Mesenchymal stem cell (in vitro differentiated cells and primary cell): Measurements from ENCODE around the gene TMEM260.
A peak's percentile ranks its signal among the peaks of the same experiment; 100 is the strongest.

Experiments used
- DNase-seq: peaks from one replicate; pipeline ENCODE4 v3.0.0-alpha.2; 2013
- H2AFZ ChIP-seq: one replicate; pipeline ENCODE4 v1.6.1; 2013; ENCODE audit warnings: low read depth, mild to moderate bottlenecking, control low read depth, inconsistent platforms, low read length, moderate library complexity
- H2AK5ac ChIP-seq: 2 replicates; pipeline ENCODE4 v1.6.1; 2013; ENCODE audit warnings: low read length, moderate library complexity, mild to moderate bottlenecking, inconsistent platforms; ENCODE audit not compliant: severe bottlenecking
- H2BK120ac ChIP-seq: one replicate; pipeline ENCODE4 v1.6.1; 2013; ENCODE audit warnings: low read depth, mild to moderate bottlenecking, inconsistent platforms, low read length, moderate library complexity
- H2BK12ac ChIP-seq, 2 experiments: one replicate each; pipeline ENCODE4 v1.6.1; 2013; ENCODE audit warnings: inconsistent platforms in 2 of 2, low read length in 2 of 2, mild to moderate bottlenecking in 2 of 2, moderate library complexity in 2 of 2, control low read depth in 1 of 2
- H2BK15ac ChIP-seq: one replicate; pipeline ENCODE4 v1.6.1; 2013; ENCODE audit warnings: mild to moderate bottlenecking, low read depth, inconsistent platforms; ENCODE audit not compliant: poor library complexity, severe bottlenecking
- H2BK5ac ChIP-seq: 2 replicates; pipeline ENCODE4 v1.6.1; 2013; ENCODE audit warnings: low read depth, mild to moderate bottlenecking, low read length, control low read depth, inconsistent platforms; ENCODE audit not compliant: poor library complexity, severe bottlenecking
- H3K14ac ChIP-seq, 2 experiments: one replicate each; pipeline ENCODE4 v1.6.1; 2013; ENCODE audit warnings: inconsistent platforms in 2 of 2, low read length in 2 of 2, control low read depth in 1 of 2, mild to moderate bottlenecking in 1 of 2, moderate library complexity in 1 of 2
- H3K18ac ChIP-seq, 2 experiments: one replicate each; pipeline ENCODE4 v1.6.1; 2013; ENCODE audit warnings: inconsistent platforms in 2 of 2, low read length in 2 of 2, control low read depth in 1 of 2, low read depth in 1 of 2, mild to moderate bottlenecking in 1 of 2
- H3K23ac ChIP-seq, 2 experiments: one replicate each; pipeline ENCODE4 v1.6.1; 2013; ENCODE audit warnings: inconsistent platforms in 2 of 2, low read length in 2 of 2, mild to moderate bottlenecking in 2 of 2, moderate library complexity in 2 of 2, control low read depth in 1 of 2
- H3K27ac ChIP-seq: 2 replicates; pipeline ENCODE4 v1.5.1; 2013; ENCODE audit warnings: mild to moderate bottlenecking, moderate library complexity, low read length, control low read depth, inconsistent platforms; ENCODE audit not compliant: poor library complexity, severe bottlenecking
- H3K27me3 ChIP-seq, 2 experiments: 2 replicates each; pipeline versions ENCODE4 v1.6.1 to v1.7.0; 2013; ENCODE audit warnings: low read length in 2 of 2, mild to moderate bottlenecking in 2 of 2, moderate library complexity in 2 of 2, control low read depth in 1 of 2, inconsistent platforms in 1 of 2; ENCODE audit not compliant: control insufficient read depth in 1 of 2, insufficient read depth in 1 of 2
- H3K36me3 ChIP-seq, 2 experiments: 2 replicates each; pipeline versions ENCODE4 v1.6.1 to v1.7.0; 2013; ENCODE audit warnings: low read length in 2 of 2, control low read depth in 1 of 2, inconsistent platforms in 1 of 2, low read depth in 1 of 2, mild to moderate bottlenecking in 1 of 2; ENCODE audit not compliant: insufficient read depth in 2 of 2, control insufficient read depth in 1 of 2
- H3K4ac ChIP-seq, 2 experiments: one replicate each; pipeline ENCODE4 v1.6.1; 2013; ENCODE audit warnings: inconsistent platforms in 2 of 2, low read length in 2 of 2, mild to moderate bottlenecking in 2 of 2, moderate library complexity in 2 of 2, control low read depth in 1 of 2, low read depth in 1 of 2
- H3K4me1 ChIP-seq: 2 replicates; pipeline ENCODE4 v1.6.1; 2013; ENCODE audit warnings: low read depth, low read length, control low read depth; ENCODE audit not compliant: control insufficient read depth, insufficient read depth
- H3K4me2 ChIP-seq: 2 replicates; pipeline ENCODE4 v1.6.1; 2013; ENCODE audit warnings: low read length, mild to moderate bottlenecking, inconsistent platforms; ENCODE audit not compliant: poor library complexity, severe bottlenecking
- H3K4me3 ChIP-seq, 2 experiments: 2 replicates each; pipeline versions ENCODE4 v1.5.1 to v1.7.0; 2013; ENCODE audit warnings: low read length in 2 of 2, mild to moderate bottlenecking in 2 of 2, control low read depth in 1 of 2, low read depth in 1 of 2; ENCODE audit not compliant: insufficient read depth in 1 of 2
- H3K79me1 ChIP-seq: replicated peaks from 2 replicates; pipeline ENCODE4 v1.6.1; 2013; ENCODE audit warnings: mild to moderate bottlenecking, control low read depth, low read length, inconsistent platforms; ENCODE audit not compliant: poor library complexity, severe bottlenecking
- H3K9ac ChIP-seq: 2 replicates; pipeline ENCODE4 v1.7.0; 2013; ENCODE audit warnings: mild to moderate bottlenecking, low read length, moderate library complexity
- H3K9me3 ChIP-seq: 2 replicates; pipeline ENCODE4 v1.7.0; 2013; ENCODE audit warnings: mild to moderate bottlenecking, low read length; ENCODE audit not compliant: control insufficient read depth
- H4K8ac ChIP-seq: one replicate; pipeline ENCODE4 v1.6.1; 2013; ENCODE audit warnings: inconsistent platforms, mild to moderate bottlenecking, low read length, moderate library complexity
- H4K91ac ChIP-seq: one replicate; pipeline ENCODE4 v1.6.1; 2013; ENCODE audit warnings: mild to moderate bottlenecking, low read length, inconsistent platforms
- WGBS: methylation state at CpG from one replicate; pipeline ENCODE4 v1.1.7; 2013; ENCODE audit warnings: mixed read lengths; 5-methylcytosine and 5-hydroxymethylcytosine counted together

Gene TMEM260

GRCh38 chr14:56659378-56659777 lies 79.8 kb downstream of the TMEM260 start:
- Histone ChIP-seq H2AK5ac (no peak overlapping the region), H2BK120ac (no peak overlapping the region), H3K4ac (no peak overlapping the region), H2AFZ (no peak overlapping the region), H3K4me3 (no peak overlapping the region), H3K9me3 (no peaks in the 10 kb centered on the region), H4K91ac (no peak overlapping the region), H3K27ac (no peak overlapping the region), H3K27me3 (no peaks in the 10 kb centered on the region), H3K9ac (no peak overlapping the region), H3K23ac (no peak overlapping the region), H4K8ac (no peak overlapping the region), H3K79me1 (no peaks in the 10 kb centered on the region), H2BK12ac (no peak overlapping the region), H3K14ac (no peak overlapping the region), H2BK15ac (no peak overlapping the region), H3K4me1 (no peaks in the 10 kb centered on the region), H3K36me3 (no peaks in the 10 kb centered on the region), H3K4me2 (no peak overlapping the region), H3K18ac (no peak overlapping the region), H2BK5ac (no peak overlapping the region)
- DNase-seq, result no peak
- 3% methylated on average over 6 of the region's 8 CpGs for whole genome bisulfite sequencing

GRCh38 chr14:56659964-56660551 lies 80.5 kb downstream of the TMEM260 start:
- Histone ChIP-seq H3K4me3 (no peak overlapping the region), H3K9ac (no peak overlapping the region), H4K8ac (no peak overlapping the region), H3K4me2 (no peak overlapping the region), H3K18ac (no peak overlapping the region), H3K27me3 (no peaks in the 10 kb centered on the region), H2BK120ac (no peak overlapping the region), H3K23ac (no peak overlapping the region), H2AK5ac (no peak overlapping the region), H3K36me3 (no peaks in the 10 kb centered on the region), H3K27ac (no peak overlapping the region), H3K4me1 (no peaks in the 10 kb centered on the region), H2BK12ac (no peak overlapping the region), H4K91ac (no peak overlapping the region), H3K79me1 (no peaks in the 10 kb centered on the region), H2BK15ac (no peak overlapping the region), H2AFZ (no peak overlapping the region), H3K4ac (no peak overlapping the region), H3K9me3 (no peaks in the 10 kb centered on the region), H3K14ac (no peak overlapping the region), H2BK5ac (no peak overlapping the region)
- WGBS, result 30% methylated on average over 6 of the region's 7 CpGs
- DNase-seq, result peak; percentile 57

GRCh38 chr14:56660677-56661389 lies 81.2 kb downstream of the TMEM260 start:
- H2AFZ ChIP-seq, result no peak overlapping the region
- no peak overlapping the region for H3K4me3 ChIP-seq
- H2BK15ac ChIP-seq, result no peak overlapping the region
- no peaks in the 10 kb centered on the region for H3K9me3 ChIP-seq
- H3K9ac ChIP-seq, result no peak overlapping the region
- H3K4me1 ChIP-seq, result no peaks in the 10 kb centered on the region
- no peak overlapping the region for H3K27ac ChIP-seq
- H4K91ac ChIP-seq, result no peak overlapping the region
- 56% methylated on average over 6 of the region's 6 CpGs for WGBS
- H3K18ac ChIP-seq, result no peak overlapping the region
- H2BK120ac ChIP-seq, result no peak overlapping the region
- peak overlapping the region in 1 of 2 experiments; percentile 13 for H3K4ac ChIP-seq
- H3K14ac ChIP-seq, result no peak overlapping the region
- no peaks in the 10 kb centered on the region for H3K36me3 ChIP-seq
- no peak overlapping the region for H3K4me2 ChIP-seq
- H2BK12ac ChIP-seq, result no peak overlapping the region
- no peaks in the 10 kb centered on the region for H3K79me1 ChIP-seq
- no peak overlapping the region for H4K8ac ChIP-seq
- H2BK5ac ChIP-seq, result no peak overlapping the region
- no peak overlapping the region for H2AK5ac ChIP-seq
- DNase-seq, result no peak
- no peaks in the 10 kb centered on the region for H3K27me3 ChIP-seq
- no peak overlapping the region for H3K23ac ChIP-seq

GRCh38 chr14:56661478-56661877 lies 81.9 kb downstream of the TMEM260 start:
- Histone ChIP-seq H2BK12ac (no peak overlapping the region), H3K27me3 (no peaks in the 10 kb centered on the region), H4K91ac (no peak overlapping the region), H2AFZ (no peak overlapping the region), H2BK15ac (no peak overlapping the region), H3K4me2 (no peak overlapping the region), H3K27ac (no peak overlapping the region), H3K79me1 (no peaks in the 10 kb centered on the region), H3K4me3 (no peak overlapping the region), H3K4me1 (no peaks in the 10 kb centered on the region), H2AK5ac (no peak overlapping the region), H3K9ac (no peak overlapping the region), H4K8ac (no peak overlapping the region), H3K9me3 (no peaks in the 10 kb centered on the region), H3K36me3 (no peaks in the 10 kb centered on the region), H3K14ac (no peak overlapping the region), H3K23ac (no peak overlapping the region), H2BK120ac (no peak overlapping the region), H3K4ac (no peak overlapping the region), H2BK5ac (no peak overlapping the region), H3K18ac (no peak overlapping the region)
- DNase-seq, result no peak
- 60% methylated on average over 1 of the region's 1 CpG for WGBS
